ENCODE measurements around the gene TRMO. TPM values are rescaled to one million over a fixed set of nuclear protein-coding genes. Genes with fewer than 3 reads are reported as not detected.

Gene TRMO
- total RNA-seq, 1 donor from 2014 or later: 11.2 TPM

- H3K27me3 Mint-ChIP-seq (ENCODE audit: unreplicated experiment): peaks cover 35% of the 10 kb centered on the region
- no peaks in the 10 kb centered on the region for H3K36me3 Mint-ChIP-seq (ENCODE audit: unreplicated experiment)
These were observed 66.8 kb downstream of the TRMO start for GRCh38 chr9:97855486-97855875.

GRCh38 chr9:97854696-97855485 is 67.4 kb downstream of the TRMO start:
- Mint-ChIP-seq H3K27ac (ENCODE audit: unreplicated experiment) (no peak overlapping the region), H3K4me3 (ENCODE audit: unreplicated experiment) (peak overlapping the region; percentile 11), H3K27me3 (ENCODE audit: unreplicated experiment) (peaks cover 38% of the 10 kb centered on the region), H3K36me3 (ENCODE audit: unreplicated experiment) (no peaks in the 10 kb centered on the region), H3K4me1 (ENCODE audit: low read depth, unreplicated experiment) (peaks cover 2% of the 10 kb centered on the region), H3K9me3 (ENCODE audit: unreplicated experiment) (peaks cover 1% of the 10 kb centered on the region)
- DNase-seq: no peak
- TF ChIP-seq CTCF (IDR thresholded peaks at IDR 0.05; ENCODE audit: partially characterized antibody, unreplicated experiment): no peak

More at GRCh38 chr9:97855486-97855875, 66.8 kb downstream of the TRMO start:
- Mint-ChIP-seq H3K27ac (ENCODE audit: unreplicated experiment) (no peak overlapping the region), H3K4me1 (ENCODE audit: low read depth, unreplicated experiment) (peaks cover 2% of the 10 kb centered on the region), H3K9me3 (ENCODE audit: unreplicated experiment) (peaks cover 1% of the 10 kb centered on the region), H3K4me3 (ENCODE audit: unreplicated experiment) (no peak overlapping the region)
- no peak for DNase-seq
- TF ChIP-seq CTCF (IDR thresholded peaks at IDR 0.05; ENCODE audit: partially characterized antibody, unreplicated experiment): no peak

Other genes starting within 250 kb of the TRMO start
- gene XPA, start 225.2 kb downstream of the TRMO start, total RNA-seq (ENCODE audit: unreplicated experiment): 12.3 TPM
- gene FOXE1, start 69.3 kb downstream of the TRMO start, total RNA-seq (ENCODE audit: unreplicated experiment): not detected
- not detected for gene HEMGN, start 15.7 kb upstream of the TRMO start, total RNA-seq (ENCODE audit: unreplicated experiment)
- 108 TPM for gene ANP32B, start 60.8 kb upstream of the TRMO start, total RNA-seq (ENCODE audit: unreplicated experiment)
- gene NANS, start 134.2 kb upstream of the TRMO start, total RNA-seq (ENCODE audit: unreplicated experiment): 22.9 TPM
- 0.71 TPM for gene TRIM14, start 196.7 kb upstream of the TRMO start, total RNA-seq (ENCODE audit: unreplicated experiment)

Measured in glutamatergic neuron (in vitro differentiated cells).